Measurements from ENCODE around the gene FRRS1. TPM values are rescaled to one million over a fixed set of nuclear protein-coding genes. Genes with fewer than 3 reads are reported as not detected.
"Not testable (repeated sequence)": the region's sequence is repeated elsewhere in the genome, so short reads cannot be mapped to it uniquely, and the experiment has no call there.

The FRRS1 gene
- total and polyA plus RNA-seq, 5 donors from 2014 or later: 0.13 to 1.1 (median 0.39) TPM; not detected in 2

DNA sequence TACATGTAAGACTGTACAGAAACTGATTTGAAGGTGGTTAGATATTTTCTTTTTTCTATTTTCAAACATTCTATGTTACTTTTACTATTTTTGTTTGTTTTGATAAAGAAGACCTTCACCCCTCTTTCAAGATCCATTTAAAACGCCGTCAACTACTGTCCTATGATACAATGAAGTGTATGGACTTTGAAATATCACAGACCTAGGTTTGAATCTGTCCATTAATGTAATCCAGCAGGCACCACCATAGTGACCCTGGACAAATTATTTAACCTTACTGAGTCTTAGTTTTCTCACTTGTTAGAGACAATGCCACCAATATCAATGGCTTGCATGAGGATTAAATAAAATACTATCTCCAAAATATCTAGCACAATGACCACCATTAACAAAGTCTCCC is 2.0 kb downstream of the FRRS1 start:
- Mint-ChIP-seq H3K27ac (no peak overlapping the region), H3K4me1 (peaks cover 0 to 15% (median 6%) of the 10 kb centered on the region in 4 donors), H3K36me3 (no peaks in the 10 kb centered on the region)

DNA sequence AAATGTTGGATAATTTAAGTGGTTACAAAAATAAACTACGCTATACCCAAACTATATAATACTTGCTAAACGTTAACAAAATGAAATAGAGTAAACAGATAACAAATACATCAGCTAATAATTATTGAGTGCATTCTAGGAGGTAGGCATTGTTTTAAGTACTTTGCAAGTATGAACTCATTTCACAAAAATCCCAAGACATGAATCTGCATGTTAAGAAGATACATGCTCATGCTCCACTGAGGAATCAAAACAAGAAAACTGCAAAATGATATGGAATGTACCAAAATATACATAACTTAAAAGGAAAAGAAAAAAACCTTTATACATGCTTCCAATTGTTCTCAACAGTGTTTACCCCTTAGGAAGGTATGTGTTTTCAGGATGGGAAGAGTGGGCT is 2.5 kb downstream of the FRRS1 start:
- Histone ChIP-seq H3K4me1 (ENCODE audit: control insufficient read depth, insufficient read depth, low read length, poor library complexity, severe bottlenecking) (peaks cover 11% of the 10 kb centered on the region), H3K27me3 (ENCODE audit: control insufficient read depth, insufficient read depth, low read length) (no peaks in the 10 kb centered on the region), H3K36me3 (ENCODE audit: control insufficient read depth, insufficient read depth, low read length) (no peaks in the 10 kb centered on the region), H3K4me3 (ENCODE audit: low read depth, low read length) (no peak overlapping the region), H3K9me3 (ENCODE audit: control insufficient read depth in 2 of 2, low read length in 2 of 2) (no peaks in the 10 kb centered on the region), H3K27ac (ENCODE audit: insufficient read depth, low read length, poor library complexity, severe bottlenecking) (no peak overlapping the region)
- Mint-ChIP-seq H3K27ac (no peak overlapping the region), H3K36me3 (no peaks in the 10 kb centered on the region), H3K4me1 (peaks cover 0 to 17% (median 6%) of the 10 kb centered on the region in 4 donors), H3K4me3 (no peak overlapping the region), H3K9me3 (peaks cover 0 to 2% (median 0%) of the 10 kb centered on the region in 7 donors), H3K27me3 (peaks cover 25% of the 10 kb centered on the region)
- ATAC-seq (ENCODE audit: low read depth in 2 of 2) (no peak), DNase-seq (no peak)

More for the DNA sequence above, 2.0 kb downstream of the FRRS1 start:
- Histone ChIP-seq H3K9me3 (ENCODE audit: control insufficient read depth in 2 of 2, low read length in 2 of 2) (no peaks in the 10 kb centered on the region), H3K4me3 (ENCODE audit: low read depth, low read length) (no peak overlapping the region), H3K4me1 (ENCODE audit: control insufficient read depth, insufficient read depth, low read length, poor library complexity, severe bottlenecking) (peaks cover 11% of the 10 kb centered on the region), H3K27me3 (ENCODE audit: control insufficient read depth, insufficient read depth, low read length) (no peaks in the 10 kb centered on the region), H3K36me3 (ENCODE audit: control insufficient read depth, insufficient read depth, low read length) (no peaks in the 10 kb centered on the region), H3K27ac (ENCODE audit: insufficient read depth, low read length, poor library complexity, severe bottlenecking) (no peak overlapping the region)
- no peak for ATAC-seq (ENCODE audit: low read depth in 2 of 2)
- DNase-seq: no peak
- no peak overlapping the region for H3K4me3 Mint-ChIP-seq
- H3K9me3 Mint-ChIP-seq: peaks cover 0 to under 1% (median 0%) of the 10 kb centered on the region in 7 donors
- peaks cover 25% of the 10 kb centered on the region for H3K27me3 Mint-ChIP-seq

DNA sequence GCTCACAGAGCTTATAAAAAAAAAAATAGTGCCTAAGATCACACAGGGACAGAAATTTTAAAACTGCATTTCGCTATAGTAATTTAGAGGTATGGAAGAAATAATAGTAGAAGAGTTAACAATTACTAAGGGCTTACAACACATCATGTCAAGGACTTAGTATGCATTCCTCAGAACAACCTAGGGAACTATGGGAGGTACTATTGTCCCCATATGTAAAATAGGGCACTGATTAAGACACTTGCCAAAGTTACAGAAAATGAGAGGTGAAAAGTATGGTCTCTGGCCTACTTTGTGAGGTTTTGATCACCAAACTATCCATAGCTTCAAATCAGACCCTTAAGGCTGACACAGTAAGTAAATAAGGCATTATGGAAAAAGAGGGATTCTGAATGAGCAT is 4.7 kb downstream of the FRRS1 start:
- Mint-ChIP-seq H3K27me3 (peaks cover 30% of the 10 kb centered on the region), H3K4me3 (no peak overlapping the region), H3K36me3 (no peaks in the 10 kb centered on the region), H3K9me3 (peaks cover 0 to 3% (median 0%) of the 10 kb centered on the region in 7 donors), H3K27ac (no peak overlapping the region), H3K4me1 (peaks cover 5 to 25% (median 11%) of the 10 kb centered on the region in 4 donors)
- Histone ChIP-seq H3K4me1 (ENCODE audit: control insufficient read depth, insufficient read depth, low read length, poor library complexity, severe bottlenecking) (peaks cover 14% of the 10 kb centered on the region), H3K9me3 (ENCODE audit: control insufficient read depth in 2 of 2, low read length in 2 of 2) (no peaks in the 10 kb centered on the region), H3K36me3 (ENCODE audit: control insufficient read depth, insufficient read depth, low read length) (no peaks in the 10 kb centered on the region), H3K27me3 (ENCODE audit: control insufficient read depth, insufficient read depth, low read length) (no peaks in the 10 kb centered on the region), H3K4me3 (ENCODE audit: low read depth, low read length) (no peak overlapping the region), H3K27ac (ENCODE audit: insufficient read depth, low read length, poor library complexity, severe bottlenecking) (no peak overlapping the region)
- ATAC-seq (ENCODE audit: low read depth in 2 of 2): no peak
- no peak for DNase-seq

DNA sequence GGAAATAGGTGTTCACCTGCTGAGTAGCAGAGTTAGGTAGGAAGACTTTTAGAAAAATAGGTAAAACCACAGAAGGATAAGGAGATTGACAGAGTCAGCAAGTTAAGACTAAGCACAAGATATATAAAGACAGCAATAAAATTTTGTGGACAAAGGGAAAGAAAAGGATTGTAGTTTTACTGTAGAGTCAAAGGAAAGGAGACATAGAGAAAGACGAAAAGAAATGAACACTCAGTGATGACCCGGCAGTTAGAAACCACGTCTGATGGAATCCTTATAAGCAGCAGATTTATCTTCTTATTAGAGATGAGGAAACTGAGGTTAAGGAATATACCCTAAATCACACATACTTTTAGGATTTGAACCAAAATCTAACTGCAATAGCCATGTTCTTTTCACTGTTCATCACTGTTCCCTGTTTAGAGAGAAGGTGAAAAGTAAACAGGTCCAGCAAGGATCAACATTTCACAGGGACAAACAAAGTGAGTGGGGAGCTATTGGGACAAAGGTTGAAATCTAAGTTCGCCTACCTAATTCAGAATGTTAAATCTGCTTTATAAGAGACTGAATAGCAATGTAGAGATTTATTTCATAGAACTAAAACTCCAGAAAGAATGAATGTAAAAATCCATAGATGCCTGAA is 6.8 kb downstream of the FRRS1 start:
- Histone ChIP-seq H3K9me3 (ENCODE audit: control insufficient read depth in 2 of 2, low read length in 2 of 2) (no peaks in the 10 kb centered on the region), H3K4me3 (ENCODE audit: low read depth, low read length) (no peak overlapping the region), H3K4me1 (ENCODE audit: control insufficient read depth, insufficient read depth, low read length, poor library complexity, severe bottlenecking) (peaks cover 4% of the 10 kb centered on the region), H3K36me3 (ENCODE audit: control insufficient read depth, insufficient read depth, low read length) (no peaks in the 10 kb centered on the region), H3K27me3 (ENCODE audit: control insufficient read depth, insufficient read depth, low read length) (no peaks in the 10 kb centered on the region), H3K27ac (ENCODE audit: insufficient read depth, low read length, poor library complexity, severe bottlenecking) (no peak overlapping the region)
- H3K4me1 Mint-ChIP-seq: peaks cover 0 to 13% (median 9%) of the 10 kb centered on the region in 4 donors
- no peak overlapping the region for H3K4me3 Mint-ChIP-seq
- no peak overlapping the region for H3K27ac Mint-ChIP-seq
- DNase-seq (no peak), ATAC-seq (ENCODE audit: low read depth in 2 of 2) (no peak)
- H3K27me3 Mint-ChIP-seq: peaks cover 24% of the 10 kb centered on the region
- no peaks in the 10 kb centered on the region for H3K36me3 Mint-ChIP-seq
- H3K9me3 Mint-ChIP-seq: peaks cover 0 to 3% (median 0%) of the 10 kb centered on the region in 7 donors

DNA sequence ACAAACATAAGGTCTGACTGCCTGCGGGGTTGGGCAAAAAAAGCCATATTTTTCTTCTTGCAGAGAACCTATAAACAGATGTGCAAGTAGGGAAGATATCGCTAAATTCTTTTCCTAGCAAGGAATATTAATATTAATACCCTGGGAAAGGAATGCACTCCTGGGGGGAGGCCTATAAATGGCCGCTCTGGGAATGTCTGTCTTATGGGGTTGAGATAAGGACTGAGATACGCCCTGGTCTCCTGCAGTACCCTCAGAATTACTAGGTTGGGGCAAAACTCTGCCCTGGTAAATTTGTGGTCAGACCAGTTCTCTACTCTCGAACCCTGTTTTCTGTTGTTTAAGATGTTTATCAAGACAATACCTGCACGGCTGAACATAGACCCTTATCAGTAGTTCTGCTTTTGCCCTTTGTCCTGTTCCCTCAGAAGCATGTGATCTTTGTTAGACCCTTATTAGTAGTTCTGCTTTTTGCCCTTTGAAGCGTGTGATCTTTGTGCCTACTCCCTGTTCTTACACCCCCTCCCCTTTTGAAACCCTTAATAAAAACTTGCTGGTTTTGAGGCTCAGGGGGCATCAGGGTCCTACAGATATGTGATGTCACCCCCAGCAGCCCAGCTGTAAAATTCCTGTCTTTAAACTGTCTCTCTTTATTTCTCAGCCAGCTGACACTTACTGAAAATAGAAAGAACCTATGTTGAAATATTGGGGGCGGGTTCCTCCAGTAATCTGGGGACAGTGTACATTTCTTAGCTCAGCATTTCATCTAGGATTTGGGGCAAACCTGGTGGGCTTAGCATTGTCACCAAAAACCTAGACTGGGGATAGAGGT is 7.5 kb downstream of the FRRS1 start:
- not testable (repeated sequence) for H3K36me3 Mint-ChIP-seq; H3K27ac Mint-ChIP-seq; H3K27ac ChIP-seq (ENCODE audit: insufficient read depth, low read length, poor library complexity, severe bottlenecking)

DNA sequence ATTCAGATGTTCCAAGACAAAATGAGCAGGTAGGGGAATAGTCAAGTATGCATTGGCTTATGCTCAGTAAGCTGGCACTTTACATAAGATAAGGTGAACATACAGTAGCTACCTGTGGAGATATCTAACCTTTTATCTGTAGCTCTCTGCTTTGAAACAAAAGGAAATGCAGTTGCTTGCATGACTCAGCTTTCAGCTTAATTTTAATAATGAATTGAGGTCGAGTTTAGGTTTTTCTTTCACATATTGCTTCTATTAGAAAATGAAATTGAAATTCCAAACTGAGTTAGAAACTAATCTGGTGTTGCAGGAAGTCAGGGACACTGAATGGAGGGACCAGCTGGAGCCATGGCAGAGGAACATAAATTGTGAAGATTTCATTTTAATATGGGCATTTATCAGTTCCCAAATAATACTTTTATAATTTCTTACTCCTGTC is 8.3 kb downstream of the FRRS1 start:
- Mint-ChIP-seq H3K4me1 (peaks cover 0 to 13% (median 7%) of the 10 kb centered on the region in 4 donors), H3K36me3 (no peaks in the 10 kb centered on the region), H3K27me3 (peaks cover 20% of the 10 kb centered on the region), H3K4me3 (peak overlapping the region in 1 of 4 donors; percentile 30), H3K27ac (no peak overlapping the region), H3K9me3 (peaks cover 0 to 3% (median 0%) of the 10 kb centered on the region in 7 donors)
- Histone ChIP-seq H3K4me3 (ENCODE audit: low read depth, low read length) (no peak overlapping the region), H3K27ac (ENCODE audit: insufficient read depth, low read length, poor library complexity, severe bottlenecking) (no peak overlapping the region), H3K9me3 (ENCODE audit: control insufficient read depth in 2 of 2, low read length in 2 of 2) (no peaks in the 10 kb centered on the region), H3K36me3 (ENCODE audit: control insufficient read depth, insufficient read depth, low read length) (no peaks in the 10 kb centered on the region), H3K27me3 (ENCODE audit: control insufficient read depth, insufficient read depth, low read length) (no peaks in the 10 kb centered on the region), H3K4me1 (ENCODE audit: control insufficient read depth, insufficient read depth, low read length, poor library complexity, severe bottlenecking) (peaks cover 4% of the 10 kb centered on the region)
- ATAC-seq (ENCODE audit: low read depth in 2 of 2): peak in 1 of 2 donors; percentile 43
- DNase-seq: peak in 2 of 3 donors; percentile 4 to 45

More for the DNA sequence above, 7.5 kb downstream of the FRRS1 start:
- ATAC-seq (ENCODE audit: low read depth in 2 of 2); H3K4me1 ChIP-seq (ENCODE audit: control insufficient read depth, insufficient read depth, low read length, poor library complexity, severe bottlenecking); DNase-seq; H3K36me3 ChIP-seq (ENCODE audit: control insufficient read depth, insufficient read depth, low read length); H3K9me3 Mint-ChIP-seq; H3K27me3 ChIP-seq (ENCODE audit: control insufficient read depth, insufficient read depth, low read length); H3K4me3 Mint-ChIP-seq; H3K4me3 ChIP-seq (ENCODE audit: low read depth, low read length); H3K9me3 ChIP-seq (ENCODE audit: control insufficient read depth in 2 of 2, low read length in 2 of 2): not testable (repeated sequence)
- Mint-ChIP-seq H3K27me3 (peaks cover 23% of the 10 kb centered on the region), H3K4me1 (peaks cover 0 to 13% (median 7%) of the 10 kb centered on the region in 4 donors)

DNA sequence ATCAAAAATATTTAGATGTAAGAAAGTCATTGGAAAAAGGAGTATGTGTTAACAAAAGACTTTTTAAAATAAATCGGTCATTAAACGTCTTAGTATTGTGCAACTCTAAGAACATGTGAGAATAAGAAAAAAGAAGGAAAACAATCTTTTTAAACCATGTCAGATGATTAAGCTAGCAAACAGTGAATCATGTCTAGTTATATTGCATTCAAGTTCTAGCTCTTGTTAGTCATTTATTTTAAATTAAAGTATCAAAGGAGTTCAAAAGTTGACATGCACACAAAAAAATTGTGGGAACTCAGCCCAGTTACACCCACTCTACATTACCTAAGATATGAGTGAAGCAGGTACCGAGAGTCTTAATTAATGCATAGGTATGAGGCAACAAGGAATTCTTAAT is 9.8 kb downstream of the FRRS1 start:
- DNase-seq (no peak), ATAC-seq (ENCODE audit: low read depth in 2 of 2) (no peak)
- Histone ChIP-seq H3K36me3 (ENCODE audit: control insufficient read depth, insufficient read depth, low read length) (no peaks in the 10 kb centered on the region), H3K27me3 (ENCODE audit: control insufficient read depth, insufficient read depth, low read length) (no peaks in the 10 kb centered on the region), H3K27ac (ENCODE audit: insufficient read depth, low read length, poor library complexity, severe bottlenecking) (no peak overlapping the region), H3K4me3 (ENCODE audit: low read depth, low read length) (no peak overlapping the region), H3K9me3 (ENCODE audit: control insufficient read depth in 2 of 2, low read length in 2 of 2) (no peaks in the 10 kb centered on the region), H3K4me1 (ENCODE audit: control insufficient read depth, insufficient read depth, low read length, poor library complexity, severe bottlenecking) (peaks cover 4% of the 10 kb centered on the region)
- Mint-ChIP-seq H3K4me1 (peaks cover 0 to 15% (median 12%) of the 10 kb centered on the region in 4 donors), H3K9me3 (peaks cover 0 to 3% (median 0%) of the 10 kb centered on the region in 7 donors), H3K27ac (no peak overlapping the region), H3K27me3 (peaks cover 17% of the 10 kb centered on the region), H3K36me3 (no peaks in the 10 kb centered on the region), H3K4me3 (no peak overlapping the region)

All from CD4-positive, CD25-positive, alpha-beta regulatory T cell (primary cell).